Neural cell (in vitro differentiated cells): ENCODE data around the gene MAN2C1. TPM values are rescaled to one million over a fixed set of nuclear protein-coding genes. Genes with fewer than 3 reads are reported as not detected.

Experiments used
- H2AFZ ChIP-seq: fragments of 200-600, 300-800 bp; sonication (generic), shearing (Covaris generic); 2 replicates; pipeline ENCODE4 v1.6.0; 2014; ENCODE audit warnings: low read depth, mild to moderate bottlenecking, antibody characterized with exemption, low read length, moderate library complexity
- H3F3A ChIP-seq: fragments of 200-600 bp; shearing (Covaris generic); 2 replicates; pipeline ENCODE4 v1.6.1; 2016; ENCODE audit warnings: mild to moderate bottlenecking, moderate library complexity, mixed read lengths, antibody characterized with exemption, low read length; ENCODE audit not compliant: insufficient read depth, poor library complexity, severe bottlenecking
- H3K27ac ChIP-seq: fragments of 200-600, 300-800 bp; sonication (generic), shearing (Covaris generic); 2 replicates; pipeline ENCODE4 v1.5.1; 2014; ENCODE audit warnings: mild to moderate bottlenecking, low read length, moderate library complexity
- H3K27me3 ChIP-seq: fragments of 300-800, 200-600 bp; sonication (generic), shearing (Covaris generic); 2 replicates; pipeline ENCODE4 v1.6.0; 2014; ENCODE audit warnings: mild to moderate bottlenecking, low read depth, low read length, moderate library complexity; ENCODE audit not compliant: insufficient read depth
- H3K36me3 ChIP-seq: fragments of 300-800, 200-600 bp; sonication (generic), shearing (Covaris generic); 2 replicates; pipeline ENCODE4 v1.5.1; 2014; ENCODE audit warnings: mild to moderate bottlenecking, antibody characterized with exemption, low read length, moderate library complexity; ENCODE audit not compliant: insufficient read depth
- H3K4me2 ChIP-seq: fragments of 300-800, 200-600 bp; sonication (generic), shearing (Covaris generic); 2 replicates; pipeline ENCODE4 v1.6.0; 2014; ENCODE audit warnings: mild to moderate bottlenecking, low read length
- H3K4me3 ChIP-seq: fragments of 300-800, 200-600 bp; sonication (generic), shearing (Covaris generic); 2 replicates; pipeline ENCODE4 v1.5.1; 2014; ENCODE audit warnings: mild to moderate bottlenecking, low read length, moderate library complexity
- H3K79me2 ChIP-seq: fragments of 200-600 bp; shearing (Covaris generic); replicated peaks from 2 replicates; pipeline ENCODE4 v1.6.0; 2014; ENCODE audit warnings: mild to moderate bottlenecking, low read length, moderate library complexity; ENCODE audit not compliant: insufficient read depth
- H3K9ac ChIP-seq: fragments of 300-800, 200-600 bp; sonication (generic), shearing (Covaris generic); 2 replicates; pipeline ENCODE4 v1.6.1; 2016; ENCODE audit warnings: mild to moderate bottlenecking, low read length, mixed read lengths
- H3K9me2 ChIP-seq: fragments of 200-600 bp; shearing (Covaris generic); 2 replicates; pipeline ENCODE4 v1.6.1; 2016; ENCODE audit warnings: mild to moderate bottlenecking, low read length, mixed read lengths; ENCODE audit not compliant: insufficient read depth
- H3K9me3 ChIP-seq: fragments of 200-600, 300-800 bp; sonication (generic), shearing (Covaris generic); 2 replicates; pipeline ENCODE4 v1.6.1; 2016; ENCODE audit warnings: mild to moderate bottlenecking, mixed run types, low read length, moderate library complexity, mixed read lengths
- H4K20me1 ChIP-seq: fragments of 200-600 bp; shearing (Covaris generic); 2 replicates; pipeline ENCODE4 v1.6.1; 2016; ENCODE audit warnings: mild to moderate bottlenecking, mixed run types; ENCODE audit not compliant: insufficient read depth
- EP300 ChIP-seq: fragments of 450-650 bp; conservative IDR thresholded peaks from 2 replicates; pipeline ENCODE4 v1.6.1; 2014; ENCODE audit warnings: antibody characterized with exemption, mild to moderate bottlenecking, moderate library complexity; ENCODE audit not compliant: poor library complexity, severe bottlenecking
- MXI1 ChIP-seq: fragments of 450-650 bp; conservative IDR thresholded peaks from 2 replicates; pipeline ENCODE4 v1.6.1; 2014; ENCODE audit warnings: antibody characterized with exemption, mild to moderate bottlenecking; ENCODE audit not compliant: poor library complexity, severe bottlenecking
- RAD21 ChIP-seq: fragments of 450-650 bp; conservative IDR thresholded peaks from 2 replicates; pipeline ENCODE4 v1.6.1; 2014; ENCODE audit warnings: antibody characterized with exemption, mild to moderate bottlenecking, moderate library complexity
- polyA plus RNA-seq: library from polyadenylated mRNA; depleted of rRNA; stranded (reverse); fragments of >200 nt; gene quantifications from 2 replicates; pipeline ENCODE4 v1.2.3, GENCODE V29; 2014

MAN2C1 gene
- polyA plus RNA-seq, 1 donor from 2014 or later, result 261 TPM

GRCh38 chr15:75306188-75306587 lies 62.2 kb downstream of the MAN2C1 start:
- Histone ChIP-seq H4K20me1 (no peaks in the 10 kb centered on the region), H3K9ac (no peak overlapping the region), H3F3A (no peaks in the 10 kb centered on the region)

More at GRCh38 chr15:75306188-75306587, 62.2 kb downstream of the MAN2C1 start:
- no peaks in the 10 kb centered on the region for H3K79me2 ChIP-seq
- peaks cover 3% of the 10 kb centered on the region for H3K27me3 ChIP-seq
- TF ChIP-seq RAD21 (no peak), EP300 (no peak), MXI1 (no peak)
- H3K9me2 ChIP-seq, result no peaks in the 10 kb centered on the region
- H3K36me3 ChIP-seq, result no peaks in the 10 kb centered on the region
- H3K4me2 ChIP-seq, result no peak overlapping the region
- H3K4me3 ChIP-seq, result no peak overlapping the region
- no peak overlapping the region for H3K27ac ChIP-seq
- H2AFZ ChIP-seq, result no peak overlapping the region
- H3K9me3 ChIP-seq, result no peaks in the 10 kb centered on the region

Other genes starting within 250 kb of the MAN2C1 start
- gene C15orf39, start 166.7 kb downstream of the MAN2C1 start, polyA plus RNA-seq, result 0.44 TPM in 1 of 2 replicates, not detected in the other
- gene GOLGA6C, start 110.3 kb downstream of the MAN2C1 start, polyA plus RNA-seq, result not detected in 2 replicates
- 0.12 TPM in 1 of 2 replicates, not detected in the other for gene GOLGA6D, start 85.8 kb downstream of the MAN2C1 start, polyA plus RNA-seq
- 103 and 116 TPM in 2 replicates for gene COMMD4, start 32.5 kb downstream of the MAN2C1 start, polyA plus RNA-seq
- 18.6 and 21.7 TPM in 2 replicates for gene NEIL1, start 21.6 kb downstream of the MAN2C1 start, polyA plus RNA-seq
- gene SIN3A, start 83.1 kb upstream of the MAN2C1 start, polyA plus RNA-seq, result 11.5 and 13.7 TPM in 2 replicates
- 24.0 and 33.1 TPM in 2 replicates for gene PTPN9, start 210.7 kb upstream of the MAN2C1 start, polyA plus RNA-seq